ENCODE data around the gene TAF12.

GRCh38 chr1:28564310-28564709 lies 78.6 kb downstream of the TAF12 start:
- TF ChIP-seq CTCF (conservative IDR thresholded peaks at IDR 0.05; ENCODE audit: low read depth, low read length), result no peak
- TF ChIP-seq EZH2 (IDR thresholded peaks at IDR 0.05; ENCODE audit: borderline replicate concordance, low read depth, low read length, poor library complexity, severe bottlenecking), result no peak

Data from A673 (cell line).